HL-60 (cell line): ENCODE results near the gene USP11.

Experiments
- CTCF ChIP-seq: IDR thresholded peaks from one replicate; pipeline ENCODE4 v1.5.1; 2011; ENCODE audit warnings: low read length, control low read depth, inconsistent platforms; ENCODE audit not compliant: insufficient read depth
- GABPA ChIP-seq: IDR thresholded peaks from 2 replicates; pipeline ENCODE4 v1.6.1; 2012; ENCODE audit warnings: low read depth
- POLR2AphosphoS5 ChIP-seq: IDR thresholded peaks from 2 replicates; pipeline ENCODE4 v1.6.1; 2012; ENCODE audit warnings: low read depth
- REST ChIP-seq: IDR thresholded peaks from 2 replicates; pipeline ENCODE4 v1.6.1; 2012; ENCODE audit warnings: low read depth; ENCODE audit not compliant: insufficient replicate concordance

GRCh38 chrX:47194194-47194787, 38.5 kb upstream of the USP11 start:
- no peak for TF ChIP-seq CTCF
- no peak for TF ChIP-seq POLR2AphosphoS5
- TF ChIP-seq REST = no peak
- no peak for TF ChIP-seq GABPA
